Hematopoietic multipotent progenitor cell treated with erythropoietin and hydrocortisone succinate and interleukin-3 and kit ligand, for 6 days (in vitro differentiated cells): Measurements from ENCODE around the gene SMCO4.
"Not testable (repeated sequence)": the region's sequence is repeated elsewhere in the genome, so short reads cannot be mapped to it uniquely, and the experiment has no call there.

Source experiments
- DNase-seq: peaks from one replicate; pipeline ENCODE4 v3.0.0-alpha.2; 2015

The SMCO4 gene

GRCh38 chr11:93559681-93560080 is 16.5 kb upstream of the SMCO4 start:
- DNase-seq: no peak

- DNase-seq: no peak
These were observed 9.7 kb upstream of the SMCO4 start for GRCh38 chr11:93552874-93553273.

- DNase-seq: no peak
These were observed 6.8 kb upstream of the SMCO4 start for GRCh38 chr11:93549976-93550375.

- DNase-seq: no peak
These were observed 5.6 kb upstream of the SMCO4 start for GRCh38 chr11:93548679-93549319.

GRCh38 chr11:93547773-93548172 is 4.6 kb upstream of the SMCO4 start:
- DNase-seq: no peak

GRCh38 chr11:93547028-93547427 is 3.8 kb upstream of the SMCO4 start:
- DNase-seq: no peak

- no peak for DNase-seq
These were observed 2.4 kb upstream of the SMCO4 start for GRCh38 chr11:93545566-93545965.

GRCh38 chr11:93542811-93543229 is 371 bp downstream of the SMCO4 start:
- peak; percentile 21 for DNase-seq

GRCh38 chr11:93541884-93542810 is 1.0 kb downstream of the SMCO4 start:
- peak; percentile 55 for DNase-seq

- DNase-seq: no peak
These were observed 2.2 kb downstream of the SMCO4 start for GRCh38 chr11:93540896-93541553.

- no peak for DNase-seq
These were observed 2.9 kb downstream of the SMCO4 start for GRCh38 chr11:93540337-93540736.

GRCh38 chr11:93537767-93538261 is 5.4 kb downstream of the SMCO4 start:
- peak; percentile 17 for DNase-seq

GRCh38 chr11:93537049-93537448 is 6.1 kb downstream of the SMCO4 start:
- DNase-seq: no peak

- DNase-seq: no peak
These were observed 6.9 kb downstream of the SMCO4 start for GRCh38 chr11:93536101-93536861.

- DNase-seq: not testable (repeated sequence)
These were observed 7.6 kb downstream of the SMCO4 start for GRCh38 chr11:93535578-93535977.

GRCh38 chr11:93532806-93533205 is 10.4 kb downstream of the SMCO4 start:
- DNase-seq: no peak

- no peak for DNase-seq
These were observed 10.9 kb downstream of the SMCO4 start for GRCh38 chr11:93532281-93532789.

GRCh38 chr11:93530468-93530826 is 12.7 kb downstream of the SMCO4 start:
- no peak for DNase-seq

GRCh38 chr11:93529707-93530467 is 13.3 kb downstream of the SMCO4 start:
- no peak for DNase-seq

- no peak for DNase-seq
These were observed 14.2 kb downstream of the SMCO4 start for GRCh38 chr11:93528757-93529645.

- DNase-seq: no peak
These were observed 14.9 kb downstream of the SMCO4 start for GRCh38 chr11:93528252-93528651.
